HG03439 (cell line): Measurements from ENCODE around the gene CFAP46.
"Not testable (repeated sequence)": the region's sequence is repeated elsewhere in the genome, so short reads cannot be mapped to it uniquely, and the experiment has no call there.

Source experiments
- ATAC-seq: cut with Tn5 transposase; IDR thresholded peaks from one replicate; pipeline ENCODE4 v1.9.1; 2021; ENCODE audit warnings: mild to moderate bottlenecking, moderate library complexity; ENCODE audit not compliant: unreplicated experiment

The CFAP46 gene

GRCh38 chr10:132915411-132915810 is 27.0 kb downstream of the CFAP46 start:
- ATAC-seq: no peak

DNA sequence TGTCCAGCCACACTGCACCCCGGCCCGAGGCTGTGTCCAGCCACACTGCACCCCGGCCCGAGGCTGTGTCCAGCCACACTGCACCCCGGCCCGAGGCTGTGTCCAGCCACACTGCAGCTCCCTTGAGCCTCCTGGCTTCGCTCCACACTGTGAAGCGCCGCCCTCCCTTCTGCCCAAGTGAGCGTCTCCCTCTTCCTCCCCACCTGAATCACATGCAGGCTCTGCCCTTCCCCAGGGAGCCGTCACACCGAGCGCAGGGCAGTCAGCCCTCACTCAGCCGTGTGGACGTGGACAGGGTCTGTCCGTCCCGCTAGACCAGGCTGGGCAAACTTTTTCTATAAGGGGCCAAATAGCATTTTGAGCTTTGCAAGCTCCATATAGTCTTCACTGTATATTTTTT is 27.6 kb downstream of the CFAP46 start:
- ATAC-seq: no peak

DNA sequence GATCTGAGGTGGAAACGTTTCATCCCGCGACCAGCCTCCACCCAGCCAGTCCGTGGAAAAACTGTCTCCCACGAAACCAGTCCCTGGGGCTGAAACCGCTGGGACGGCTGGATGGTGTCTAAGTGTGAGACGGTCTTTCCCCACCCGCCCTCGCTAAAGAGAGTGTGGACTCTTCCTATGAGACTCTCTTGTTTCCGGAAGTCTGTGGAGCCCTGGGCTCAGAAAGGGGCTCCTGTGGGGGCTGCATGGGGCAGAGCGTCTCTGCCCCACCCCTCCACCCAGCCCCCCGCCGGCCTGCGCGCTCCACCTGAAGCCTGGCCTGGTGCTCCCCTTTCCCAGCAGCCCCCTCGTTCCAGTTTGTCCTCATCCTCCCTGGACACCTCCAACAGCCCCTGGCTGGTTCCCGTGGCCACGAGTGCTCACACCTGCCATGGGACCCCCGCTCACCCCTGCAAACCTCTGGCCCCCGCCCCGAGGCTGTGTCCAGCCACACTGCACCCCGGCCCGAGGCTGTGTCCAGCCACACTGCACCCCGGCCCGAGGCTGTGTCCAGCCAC is 28.7 kb downstream of the CFAP46 start:
- no peak for ATAC-seq

DNA sequence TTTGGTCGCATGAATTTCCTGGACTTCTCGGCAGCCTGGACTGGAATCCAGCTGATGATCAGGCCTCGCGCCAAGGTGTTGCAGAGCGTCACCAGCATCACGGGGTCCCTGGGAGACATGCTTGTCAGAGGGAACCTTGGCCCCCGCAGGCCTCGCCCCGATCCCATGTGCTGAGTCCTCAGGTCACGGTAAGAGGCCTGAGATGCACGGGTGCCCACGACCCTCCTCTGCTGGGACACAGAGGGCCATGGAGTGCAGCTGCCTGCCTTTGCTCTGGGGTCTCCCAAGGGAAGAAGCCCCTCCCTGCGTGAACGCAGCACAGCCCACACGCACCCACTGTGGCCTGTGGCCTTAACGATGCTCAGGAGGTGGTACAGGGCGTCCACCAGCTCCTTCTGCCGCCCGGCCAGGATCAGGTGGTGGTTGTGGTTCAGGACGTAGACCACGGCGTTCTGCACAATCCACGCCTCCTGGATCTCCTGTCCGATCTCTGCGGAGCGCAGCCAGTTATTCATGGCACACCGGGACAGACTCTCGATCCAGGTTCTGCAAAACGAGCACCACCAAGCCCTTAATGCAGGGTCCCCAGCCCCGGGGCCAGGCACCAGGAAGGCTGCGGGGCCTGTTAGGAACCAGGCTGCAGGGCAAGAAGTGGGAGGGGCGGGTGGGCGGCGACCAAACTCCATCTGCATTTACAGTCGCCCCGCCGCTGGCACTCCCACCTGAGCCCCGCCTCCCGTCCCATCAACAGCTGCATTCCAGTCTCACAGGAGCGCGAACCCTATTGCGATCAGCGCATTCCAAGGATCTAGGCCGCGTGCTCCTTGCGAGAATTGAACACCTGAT is 29.4 kb downstream of the CFAP46 start:
- ATAC-seq: no peak

DNA sequence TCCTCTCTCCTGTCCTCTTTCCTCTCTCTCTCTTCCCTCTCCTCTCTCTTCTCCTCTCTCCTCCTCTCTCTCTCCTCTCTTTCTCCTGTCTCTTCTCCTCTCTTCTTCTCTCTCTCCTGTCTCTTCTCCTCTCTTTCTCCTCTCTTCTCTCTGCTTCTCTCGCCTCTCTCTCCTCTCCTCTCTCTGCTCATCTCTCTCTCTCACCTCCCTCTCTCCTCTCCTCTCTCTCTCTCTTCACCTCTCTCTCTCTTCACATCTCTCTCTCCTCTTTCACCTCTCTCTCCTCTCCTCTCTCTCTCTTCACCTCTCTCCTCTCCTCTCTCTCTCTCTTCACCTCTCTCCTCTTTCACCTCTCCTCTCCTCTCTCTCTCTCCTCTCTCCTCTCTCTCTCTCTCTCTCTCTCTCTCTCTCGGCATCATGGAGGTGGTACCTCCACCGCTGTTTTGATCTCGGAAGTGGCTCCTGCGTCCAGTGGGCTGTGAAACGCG is 30.1 kb downstream of the CFAP46 start:
- no peak for ATAC-seq

- ATAC-seq: no peak
These were observed 30.6 kb downstream of the CFAP46 start for GRCh38 chr10:132911786-132912097.

DNA sequence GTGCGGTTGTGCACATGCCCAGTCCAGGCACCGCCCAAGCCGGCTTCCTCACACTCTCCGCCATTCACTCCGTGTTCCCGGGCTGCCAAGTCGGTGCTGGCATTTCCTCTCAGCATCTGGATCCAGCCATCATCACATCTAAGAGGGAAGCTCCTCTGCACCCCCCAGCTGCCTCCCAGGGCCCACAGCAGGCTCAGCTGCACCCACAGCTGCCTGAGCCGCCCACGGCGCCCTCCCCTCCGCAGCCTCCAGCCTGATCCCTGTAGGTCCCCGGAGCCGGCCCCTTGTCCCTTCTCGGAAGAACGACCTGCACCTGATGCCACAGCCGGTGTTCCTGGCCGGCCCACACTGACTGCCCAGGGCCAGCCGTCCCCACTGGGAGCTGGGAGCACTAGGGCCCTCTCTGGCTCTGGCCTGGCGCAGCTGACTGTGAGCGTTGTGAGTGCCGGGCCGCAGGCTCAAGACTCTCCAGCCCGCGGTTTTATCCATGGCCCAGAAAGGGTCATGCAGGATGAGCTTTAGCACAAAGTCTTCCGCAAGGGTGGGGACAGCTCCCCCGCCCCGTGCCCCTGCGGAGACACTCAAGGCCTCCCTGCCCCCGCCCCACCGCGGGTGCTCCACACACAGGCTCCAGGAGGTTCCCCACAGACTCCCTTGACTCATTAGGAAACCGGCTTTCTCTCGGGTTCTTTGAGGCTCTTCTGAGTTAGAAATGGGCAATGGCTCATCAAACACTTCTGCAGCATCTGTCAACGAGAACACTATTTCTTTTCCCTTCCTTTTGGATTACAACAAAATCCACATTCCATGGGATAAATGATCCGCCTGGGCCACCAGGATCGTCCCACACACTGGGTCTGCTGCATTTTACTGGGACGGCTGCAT is 31.2 kb downstream of the CFAP46 start:
- no peak for ATAC-seq

- ATAC-seq: no peak
These were observed 32.0 kb downstream of the CFAP46 start for GRCh38 chr10:132910186-132910880.

GRCh38 chr10:132909491-132910071 is 32.8 kb downstream of the CFAP46 start:
- ATAC-seq: no peak

DNA sequence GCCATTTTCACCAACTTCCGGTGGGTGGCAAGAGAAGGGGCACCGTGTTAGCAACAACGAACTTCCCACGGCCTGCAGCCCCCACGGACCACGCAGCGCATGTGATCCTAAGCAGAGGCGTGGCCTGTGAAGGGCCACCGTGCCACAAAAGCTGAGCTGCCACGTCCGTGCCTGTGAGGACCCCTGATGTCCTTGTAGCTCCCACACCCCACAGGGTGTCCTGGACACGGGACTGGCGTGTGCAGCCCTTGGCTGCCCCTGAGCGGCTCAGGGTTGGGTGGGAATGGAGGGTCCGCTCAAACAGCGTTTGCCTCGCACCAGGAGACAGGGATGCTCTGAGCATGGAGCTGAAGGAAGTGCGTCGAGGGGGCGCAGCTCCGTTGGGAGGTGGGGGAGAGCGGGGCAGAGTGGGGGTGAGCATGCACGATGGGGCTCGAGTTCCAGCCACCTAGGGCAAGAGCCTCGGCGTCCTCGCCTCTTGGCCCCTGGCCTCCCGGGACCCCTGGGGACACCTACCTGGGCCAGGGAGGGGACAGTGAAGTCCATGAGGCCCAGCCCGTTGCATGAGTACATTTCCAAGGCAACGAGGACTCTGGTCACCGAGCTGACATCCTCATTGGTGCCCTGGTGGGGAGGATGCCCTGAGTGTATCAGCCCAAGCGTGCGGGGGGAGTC is 33.6 kb downstream of the CFAP46 start:
- ATAC-seq: no peak

DNA sequence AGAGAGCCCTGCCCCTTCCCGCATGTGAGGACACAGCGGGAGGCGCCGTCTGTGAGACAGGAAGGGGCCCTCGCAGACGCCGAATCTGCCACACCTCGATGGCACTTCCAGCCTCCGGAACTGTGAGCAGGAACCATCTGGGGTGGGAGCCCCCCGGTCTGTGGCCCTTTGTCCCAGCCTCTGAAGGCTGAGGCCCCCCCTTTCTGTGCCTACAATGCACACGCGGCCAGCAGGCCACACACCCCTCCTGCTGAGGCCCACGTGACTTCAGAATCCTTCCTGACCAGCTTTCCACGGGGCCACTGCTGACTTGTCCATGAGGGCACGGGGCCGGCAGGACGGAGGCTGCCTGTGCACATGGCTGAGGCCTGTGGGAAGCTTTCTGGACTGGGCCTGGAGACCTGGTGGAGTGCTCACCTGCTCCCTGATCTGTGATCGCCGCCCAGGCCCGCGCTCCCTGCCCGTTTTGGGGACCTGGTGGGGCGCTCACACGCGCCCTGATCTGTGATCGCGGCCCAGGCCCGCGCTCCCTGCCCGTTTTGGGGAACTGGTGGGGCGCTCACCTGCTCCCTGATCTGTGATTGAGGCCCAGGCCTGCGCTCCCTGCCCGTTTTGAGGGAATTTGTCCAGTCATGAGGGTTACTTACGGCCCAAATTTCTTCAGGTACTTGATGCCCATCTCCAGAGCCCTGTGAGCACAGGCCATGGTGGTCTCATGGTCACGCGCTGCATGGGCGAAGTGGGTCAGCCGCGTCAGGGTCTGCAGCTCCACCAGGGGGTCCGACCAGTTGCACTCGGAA is 34.3 kb downstream of the CFAP46 start:
- ATAC-seq: no peak

DNA sequence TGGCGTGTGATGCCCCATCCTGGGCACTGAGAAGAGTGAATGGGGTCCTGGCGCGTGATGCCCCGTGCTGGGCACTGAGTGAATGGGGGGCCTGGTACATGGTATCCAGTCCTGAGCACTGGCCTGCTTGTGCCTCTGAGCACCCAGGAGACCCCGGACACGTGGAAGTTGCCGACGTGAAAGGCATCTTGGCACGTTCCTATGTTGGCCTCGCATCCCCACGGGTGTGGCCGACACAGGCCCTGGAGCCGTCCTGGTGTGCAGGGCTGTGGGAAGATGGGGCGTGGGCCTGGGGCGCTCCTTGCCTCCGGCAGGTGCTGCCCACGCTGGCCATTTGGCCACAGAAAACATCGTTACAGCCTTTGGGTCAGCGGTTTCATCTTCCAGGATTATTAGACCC is 35.5 kb downstream of the CFAP46 start:
- ATAC-seq: no peak

GRCh38 chr10:132906106-132906505 is 36.3 kb downstream of the CFAP46 start:
- no peak for ATAC-seq

DNA sequence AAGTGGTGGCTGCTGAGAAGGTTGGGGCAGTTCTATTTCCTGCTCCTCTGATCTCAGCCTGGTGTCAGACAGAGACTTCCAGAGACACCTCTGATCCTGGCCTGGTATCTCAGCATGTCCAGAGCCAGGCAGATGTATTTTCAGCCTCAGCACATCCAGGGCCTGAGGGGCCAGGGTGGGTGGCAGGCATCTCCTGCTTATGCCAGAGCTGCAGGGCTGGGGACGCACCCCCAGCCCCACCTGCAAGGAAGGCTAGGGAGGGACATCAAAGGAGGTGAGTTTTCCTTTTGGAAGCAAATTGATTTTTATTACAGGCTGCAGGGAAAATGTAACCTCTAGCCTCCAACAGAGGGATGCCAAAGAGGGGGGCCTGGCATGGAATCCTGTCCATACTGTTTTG is 36.7 kb downstream of the CFAP46 start:
- ATAC-seq: no peak

GRCh38 chr10:132904814-132905649 is 37.3 kb downstream of the CFAP46 start:
- no peak for ATAC-seq

DNA sequence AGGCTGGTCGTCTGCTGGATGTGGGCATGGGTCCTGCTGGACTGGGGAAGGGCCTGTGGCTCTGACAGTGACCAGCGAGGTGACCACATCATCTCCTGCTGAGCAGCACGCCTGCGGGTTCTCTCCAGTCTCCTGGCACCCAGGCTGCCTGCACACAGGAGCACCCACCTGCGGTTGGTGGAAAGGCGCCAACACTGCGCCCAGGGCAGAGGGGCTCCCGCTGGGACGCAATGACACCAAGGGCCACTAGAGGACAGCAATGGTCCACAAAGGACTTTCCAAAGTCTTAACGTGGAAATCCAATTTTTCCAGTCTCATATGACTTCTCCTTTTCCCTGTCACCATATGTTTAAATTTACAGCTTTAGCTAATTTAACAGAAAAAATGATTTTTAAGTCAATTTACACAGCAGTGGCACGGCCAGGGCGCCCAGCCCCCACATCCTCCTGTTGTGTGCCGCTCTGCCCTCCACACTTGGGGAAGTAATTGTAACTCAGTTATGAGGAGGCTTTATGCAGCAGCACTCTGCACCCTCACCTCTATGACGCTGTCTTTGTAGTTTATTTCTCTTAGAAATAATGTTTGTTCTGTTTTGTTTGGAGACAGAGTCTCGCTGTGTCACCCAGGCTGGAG is 38.1 kb downstream of the CFAP46 start:
- ATAC-seq: no peak

- ATAC-seq: not testable (repeated sequence)
These were observed 39.5 kb downstream of the CFAP46 start for GRCh38 chr10:132902656-132903575.
